MM.1S (cell line): ENCODE measurements around the gene MBTPS1.
A peak's percentile ranks its signal among the peaks of the same experiment; 100 is the strongest.

Experiments used
- DNase-seq: peaks from one replicate; pipeline ENCODE4 v3.0.0-alpha.2; 2015
- H2AFZ ChIP-seq: fragments of 300-600 bp; sonication (generic); 2 replicates; pipeline ENCODE4 v1.6.0; 2016; ENCODE audit warnings: antibody characterized with exemption, low read length
- H3F3A ChIP-seq: fragments of 300-600 bp; sonication (generic); 2 replicates; pipeline ENCODE4 v1.6.1; 2016; ENCODE audit warnings: mild to moderate bottlenecking, antibody characterized with exemption, low read length, moderate library complexity, mixed read lengths; ENCODE audit not compliant: insufficient read depth
- H3K27ac ChIP-seq: fragments of 300-600 bp; sonication (generic); 2 replicates; pipeline ENCODE4 v1.5.1; 2016; ENCODE audit warnings: mild to moderate bottlenecking, low read length
- H3K27me3 ChIP-seq: fragments of 300-600 bp; sonication (generic); replicated peaks from 2 replicates; pipeline ENCODE4 v1.6.0; 2016; ENCODE audit warnings: low read length; ENCODE audit not compliant: insufficient read depth
- H3K36me3 ChIP-seq: fragments of 300-600 bp; sonication (generic); replicated peaks from 2 replicates; pipeline ENCODE4 v1.6.1; 2016; ENCODE audit warnings: mild to moderate bottlenecking, low read length, mixed read lengths; ENCODE audit not compliant: insufficient read depth
- H3K4me1 ChIP-seq: fragments of 300-600 bp; sonication (generic); 2 replicates; pipeline ENCODE4 v1.6.1; 2016; ENCODE audit warnings: low read length, mixed read lengths
- H3K4me2 ChIP-seq: fragments of 300-600 bp; sonication (generic); 2 replicates; pipeline ENCODE4 v1.6.0; 2016; ENCODE audit warnings: low read depth, low read length
- H3K4me3 ChIP-seq: fragments of 300-600 bp; sonication (generic); 2 replicates; pipeline ENCODE4 v1.5.1; 2016; ENCODE audit warnings: low read length, mixed read lengths
- H3K79me2 ChIP-seq: fragments of 300-600 bp; sonication (generic); 2 replicates; pipeline ENCODE4 v1.6.1; 2016; ENCODE audit warnings: mixed run types, low read length, mixed read lengths
- H3K9ac ChIP-seq: fragments of 300-600 bp; sonication (generic); 2 replicates; pipeline ENCODE4 v1.6.1; 2016; ENCODE audit warnings: low read length, mixed read lengths
- H3K9me2 ChIP-seq: fragments of 300-600 bp; sonication (generic); replicated peaks from 2 replicates; pipeline ENCODE4 v1.6.1; 2016; ENCODE audit warnings: mild to moderate bottlenecking, low read length, mixed read lengths; ENCODE audit not compliant: insufficient read depth
- H3K9me3 ChIP-seq: fragments of 300-600 bp; sonication (generic); replicated peaks from 2 replicates; pipeline ENCODE4 v1.6.1; 2016; ENCODE audit warnings: mild to moderate bottlenecking, low read length, mixed read lengths; ENCODE audit not compliant: insufficient read depth
- H4K20me1 ChIP-seq: fragments of 300-600 bp; sonication (generic); 2 replicates; pipeline ENCODE4 v1.6.1; 2016; ENCODE audit warnings: mild to moderate bottlenecking, low read length, moderate library complexity, mixed read lengths; ENCODE audit not compliant: insufficient read depth
- EZH2 ChIP-seq: fragments of 300-600 bp; sonication (generic); optimal IDR thresholded peaks from 2 replicates; pipeline ENCODE3; 2017; ENCODE audit warnings: low read depth, mild to moderate bottlenecking, antibody characterized with exemption, low read length, mixed read lengths
- EZH2phosphoT487 ChIP-seq: fragments of 300-600 bp; sonication (generic); IDR thresholded peaks from 2 replicates; pipeline ENCODE4 v1.6.1; 2018; ENCODE audit warnings: antibody characterized with exemption, low read length
- TF ChIP-seq, protein P1 (sequence below): fragments of 300-600 bp; sonication (generic); IDR thresholded peaks from 2 replicates; pipeline ENCODE4 v1.5.1; 2016; ENCODE audit warnings: antibody characterized with exemption, low read length, mixed read lengths

Gene MBTPS1

GRCh38 chr16:84137287-84137686 lies 20.5 kb upstream of the MBTPS1 start:
- Histone ChIP-seq H3K4me1 (peaks cover 36% of the 10 kb centered on the region), H2AFZ (no peak overlapping the region), H3K36me3 (no peaks in the 10 kb centered on the region), H3F3A (peaks cover 20% of the 10 kb centered on the region), H3K9ac (no peak overlapping the region), H3K9me2 (no peaks in the 10 kb centered on the region), H3K27ac (peak overlapping the region; percentile 100), H4K20me1 (no peaks in the 10 kb centered on the region), H3K4me3 (no peak overlapping the region), H3K9me3 (no peaks in the 10 kb centered on the region), H3K4me2 (0 out of 2 replicates have a peak overlapping the region, but pooled peaks have one; percentile 81), H3K27me3 (no peaks in the 10 kb centered on the region), H3K79me2 (peaks cover 63% of the 10 kb centered on the region)
- TF ChIP-seq, protein P1, sequence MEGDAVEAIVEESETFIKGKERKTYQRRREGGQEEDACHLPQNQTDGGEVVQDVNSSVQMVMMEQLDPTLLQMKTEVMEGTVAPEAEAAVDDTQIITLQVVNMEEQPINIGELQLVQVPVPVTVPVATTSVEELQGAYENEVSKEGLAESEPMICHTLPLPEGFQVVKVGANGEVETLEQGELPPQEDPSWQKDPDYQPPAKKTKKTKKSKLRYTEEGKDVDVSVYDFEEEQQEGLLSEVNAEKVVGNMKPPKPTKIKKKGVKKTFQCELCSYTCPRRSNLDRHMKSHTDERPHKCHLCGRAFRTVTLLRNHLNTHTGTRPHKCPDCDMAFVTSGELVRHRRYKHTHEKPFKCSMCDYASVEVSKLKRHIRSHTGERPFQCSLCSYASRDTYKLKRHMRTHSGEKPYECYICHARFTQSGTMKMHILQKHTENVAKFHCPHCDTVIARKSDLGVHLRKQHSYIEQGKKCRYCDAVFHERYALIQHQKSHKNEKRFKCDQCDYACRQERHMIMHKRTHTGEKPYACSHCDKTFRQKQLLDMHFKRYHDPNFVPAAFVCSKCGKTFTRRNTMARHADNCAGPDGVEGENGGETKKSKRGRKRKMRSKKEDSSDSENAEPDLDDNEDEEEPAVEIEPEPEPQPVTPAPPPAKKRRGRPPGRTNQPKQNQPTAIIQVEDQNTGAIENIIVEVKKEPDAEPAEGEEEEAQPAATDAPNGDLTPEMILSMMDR: no peak
- TF ChIP-seq EZH2 (no peak), EZH2phosphoT487 (no peak)
- no peak for DNase-seq

DNA sequence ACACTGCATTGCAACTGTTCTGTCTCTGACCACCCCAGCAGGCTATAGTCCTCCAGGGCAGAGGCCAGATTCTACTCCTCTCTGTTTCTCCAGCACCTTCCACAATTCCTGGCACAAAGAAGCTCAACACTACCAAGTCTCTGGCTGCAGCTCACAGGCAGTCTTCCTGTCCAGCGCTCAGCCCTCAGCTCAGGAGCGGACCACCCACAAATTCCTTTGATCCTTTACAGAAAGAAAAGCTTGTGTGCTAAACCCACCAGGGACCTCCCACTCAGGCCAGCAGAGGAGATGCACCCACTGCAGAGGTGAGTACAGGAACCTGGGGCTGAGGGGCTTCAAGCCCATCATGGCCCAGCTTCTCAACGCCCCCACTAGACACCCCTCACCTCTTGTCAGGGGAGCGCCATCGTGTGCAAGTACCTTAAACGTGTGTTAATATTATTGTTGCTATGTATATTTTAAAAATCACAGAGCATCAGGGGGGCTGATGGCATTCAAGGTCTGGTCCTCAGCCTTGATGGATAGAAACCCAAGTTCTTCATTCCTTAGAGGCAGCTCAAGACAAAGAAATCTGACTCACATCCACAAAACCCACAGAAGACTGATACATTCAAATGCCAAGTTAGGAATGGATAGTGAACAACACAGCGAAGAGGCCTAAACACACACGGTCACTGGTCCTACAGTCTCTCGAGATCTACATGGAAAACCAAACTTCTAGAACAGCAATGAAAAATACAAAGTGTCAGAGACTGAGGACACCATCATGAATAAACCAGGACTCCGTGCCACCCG lies 19.8 kb upstream of the MBTPS1 start:
- Histone ChIP-seq H3K27me3 (no peaks in the 10 kb centered on the region), H3K79me2 (peaks cover 55% of the 10 kb centered on the region), H3K4me1 (peaks cover 36% of the 10 kb centered on the region), H3K4me2 (no peak overlapping the region), H3K4me3 (no peak overlapping the region), H3K27ac (no peak overlapping the region), H3K36me3 (no peaks in the 10 kb centered on the region), H3K9ac (no peak overlapping the region), H4K20me1 (no peaks in the 10 kb centered on the region), H3K9me3 (no peaks in the 10 kb centered on the region), H2AFZ (no peak overlapping the region), H3F3A (peaks cover 20% of the 10 kb centered on the region), H3K9me2 (no peaks in the 10 kb centered on the region)
- DNase-seq: no peak
- no peak for TF ChIP-seq EZH2phosphoT487
- TF ChIP-seq EZH2: no peak
- TF ChIP-seq, protein P1: no peak

DNA sequence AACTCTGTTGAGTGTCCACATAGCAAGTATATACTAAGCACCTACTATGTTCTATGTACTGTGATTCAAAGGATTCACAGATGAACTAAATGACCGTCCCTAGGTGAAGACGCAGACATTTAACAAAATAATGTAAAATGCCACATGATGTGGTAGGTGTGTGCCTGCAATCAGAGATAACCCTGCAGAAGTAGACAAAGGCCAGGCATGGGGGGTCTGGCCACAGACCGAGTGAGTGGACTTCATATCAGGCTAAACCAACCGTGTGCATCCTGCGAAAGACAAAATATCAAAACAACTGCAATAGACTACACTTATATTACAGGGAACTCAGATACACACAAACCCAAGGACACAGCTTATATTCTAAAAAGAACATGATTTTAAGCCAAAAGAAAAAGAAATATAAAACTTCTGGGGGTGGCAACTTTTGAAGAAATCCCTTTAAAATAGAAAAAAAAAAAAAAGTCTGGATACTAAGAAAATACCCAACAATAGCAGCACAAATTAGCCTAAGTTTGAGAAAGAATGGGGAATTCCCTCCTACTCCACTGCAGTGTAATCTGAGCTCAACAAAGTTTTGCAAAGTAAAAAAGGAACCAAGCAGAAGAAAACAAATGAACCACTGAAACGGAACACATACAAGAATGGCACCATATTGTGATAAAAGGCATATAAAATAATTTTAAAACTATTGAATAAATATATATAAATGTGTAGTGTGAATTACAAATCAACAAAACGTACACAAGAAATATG lies 16.0 kb upstream of the MBTPS1 start:
- Histone ChIP-seq H3K36me3 (no peaks in the 10 kb centered on the region), H4K20me1 (no peaks in the 10 kb centered on the region), H3K4me3 (no peak overlapping the region), H3K4me2 (no peak overlapping the region), H3K4me1 (peaks cover 17% of the 10 kb centered on the region), H3K9ac (no peak overlapping the region), H3K9me3 (no peaks in the 10 kb centered on the region), H3K27me3 (no peaks in the 10 kb centered on the region), H2AFZ (no peak overlapping the region), H3F3A (0 out of 2 replicates have a peak, but pooled peaks cover 4% of the 10 kb centered on the region), H3K79me2 (peaks cover 34% of the 10 kb centered on the region), H3K9me2 (no peaks in the 10 kb centered on the region), H3K27ac (no peak overlapping the region)
- DNase-seq: no peak
- TF ChIP-seq EZH2 (no peak), EZH2phosphoT487 (no peak)
- TF ChIP-seq, protein P1: no peak
